ENCODE measurements around the gene BSCL2.

DNA sequence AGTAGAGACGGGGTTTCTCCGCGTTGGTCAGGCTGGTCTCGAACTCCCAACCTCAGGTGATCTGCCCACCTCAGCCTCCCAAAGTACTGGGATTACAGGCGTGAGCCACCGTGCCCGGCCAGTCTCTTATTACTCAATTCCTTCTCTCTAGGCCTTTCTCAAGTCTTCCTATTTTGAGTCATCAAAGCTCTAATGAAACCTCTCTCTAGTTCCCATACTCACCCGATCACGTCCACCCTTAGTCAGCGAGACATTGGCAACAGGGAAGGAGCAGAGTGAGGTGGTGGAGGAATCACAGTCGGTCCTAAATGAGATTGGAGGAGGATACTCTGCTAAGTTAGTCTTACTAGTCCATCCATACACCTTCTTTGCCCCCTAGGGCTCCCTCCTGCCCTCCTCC is 5.0 kb downstream of the BSCL2 start:
- no peak for TF ChIP-seq GTF2I (CRISPR knock-in tag; conservative IDR thresholded peaks at IDR 0.05)
- TF ChIP-seq, protein P1, sequence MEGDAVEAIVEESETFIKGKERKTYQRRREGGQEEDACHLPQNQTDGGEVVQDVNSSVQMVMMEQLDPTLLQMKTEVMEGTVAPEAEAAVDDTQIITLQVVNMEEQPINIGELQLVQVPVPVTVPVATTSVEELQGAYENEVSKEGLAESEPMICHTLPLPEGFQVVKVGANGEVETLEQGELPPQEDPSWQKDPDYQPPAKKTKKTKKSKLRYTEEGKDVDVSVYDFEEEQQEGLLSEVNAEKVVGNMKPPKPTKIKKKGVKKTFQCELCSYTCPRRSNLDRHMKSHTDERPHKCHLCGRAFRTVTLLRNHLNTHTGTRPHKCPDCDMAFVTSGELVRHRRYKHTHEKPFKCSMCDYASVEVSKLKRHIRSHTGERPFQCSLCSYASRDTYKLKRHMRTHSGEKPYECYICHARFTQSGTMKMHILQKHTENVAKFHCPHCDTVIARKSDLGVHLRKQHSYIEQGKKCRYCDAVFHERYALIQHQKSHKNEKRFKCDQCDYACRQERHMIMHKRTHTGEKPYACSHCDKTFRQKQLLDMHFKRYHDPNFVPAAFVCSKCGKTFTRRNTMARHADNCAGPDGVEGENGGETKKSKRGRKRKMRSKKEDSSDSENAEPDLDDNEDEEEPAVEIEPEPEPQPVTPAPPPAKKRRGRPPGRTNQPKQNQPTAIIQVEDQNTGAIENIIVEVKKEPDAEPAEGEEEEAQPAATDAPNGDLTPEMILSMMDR (IDR thresholded peaks at IDR 0.05), result no peak
- TF ChIP-seq ELF4 (CRISPR knock-in tag; IDR thresholded peaks at IDR 0.05; ENCODE audit: low read depth), result no peak
